ENCODE results near the gene CFAP97D1. TPM values are rescaled to one million over a fixed set of nuclear protein-coding genes. Genes with fewer than 3 reads are reported as not detected.

CFAP97D1 gene
- total RNA-seq, 6 experiments from 2014 or later = not detected

DNA sequence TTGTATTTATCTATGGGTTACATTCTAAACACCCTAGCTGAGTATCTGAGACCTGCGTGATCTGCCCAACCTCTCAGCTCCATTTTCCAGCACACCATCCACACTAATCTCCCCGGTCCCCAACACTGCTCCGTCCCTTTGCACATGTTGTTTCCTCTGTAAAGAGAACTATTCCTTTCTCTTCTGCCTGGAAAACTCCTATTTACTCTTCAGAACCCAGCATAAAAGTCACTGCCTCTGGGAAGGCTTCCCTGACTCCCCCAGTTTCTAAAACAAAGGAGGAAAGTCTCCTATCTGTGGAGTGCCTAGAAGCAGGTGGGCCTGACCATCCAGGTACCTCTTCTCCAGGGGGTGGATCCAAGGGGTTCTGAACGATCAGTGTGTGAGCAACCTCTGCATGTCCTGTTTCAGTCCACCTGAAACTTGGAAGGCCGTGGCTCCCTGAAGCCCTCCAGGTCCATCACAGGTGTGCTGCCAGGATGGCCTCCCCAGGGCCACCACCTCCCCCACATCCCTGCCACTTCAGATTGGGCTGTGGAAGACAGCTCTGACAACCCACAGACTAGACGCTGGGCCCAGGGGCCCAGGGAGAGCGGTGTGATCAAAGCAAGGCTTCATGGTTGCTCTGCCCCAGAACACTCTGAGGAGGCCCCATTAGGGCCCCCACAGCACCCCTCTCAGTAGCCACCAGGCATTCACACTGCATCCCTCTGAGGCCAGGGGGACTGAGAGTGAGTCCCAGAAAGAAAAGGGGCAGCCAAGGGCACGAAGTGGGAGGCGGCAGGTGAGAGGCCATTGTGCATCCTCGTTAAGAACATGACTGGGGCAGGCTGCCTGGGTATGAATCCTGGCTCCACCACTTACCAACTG, 32.4 kb downstream of the CFAP97D1 start:
- H3K4me3 ChIP-seq = no peak overlapping the region
- ATAC-seq (no peak), DNase-seq (no peak)
- no peaks in the 10 kb centered on the region for H3K36me3 ChIP-seq
- H3K4me1 ChIP-seq = no peaks in the 10 kb centered on the region
- H3K27ac ChIP-seq = no peak overlapping the region
- WGBS (ENCODE audit: insufficient coverage, low coverage, low lambda C conversion rate, missing lambda C conversion rate) = 93% methylated on average over 6 of the region's 10 CpGs
- intact Hi-C loops (cut with DNase I) = no loop called here
- no peaks in the 10 kb centered on the region for H3K27me3 ChIP-seq
- no peaks in the 10 kb centered on the region for H3K9me3 ChIP-seq
- TF ChIP-seq, protein P1, sequence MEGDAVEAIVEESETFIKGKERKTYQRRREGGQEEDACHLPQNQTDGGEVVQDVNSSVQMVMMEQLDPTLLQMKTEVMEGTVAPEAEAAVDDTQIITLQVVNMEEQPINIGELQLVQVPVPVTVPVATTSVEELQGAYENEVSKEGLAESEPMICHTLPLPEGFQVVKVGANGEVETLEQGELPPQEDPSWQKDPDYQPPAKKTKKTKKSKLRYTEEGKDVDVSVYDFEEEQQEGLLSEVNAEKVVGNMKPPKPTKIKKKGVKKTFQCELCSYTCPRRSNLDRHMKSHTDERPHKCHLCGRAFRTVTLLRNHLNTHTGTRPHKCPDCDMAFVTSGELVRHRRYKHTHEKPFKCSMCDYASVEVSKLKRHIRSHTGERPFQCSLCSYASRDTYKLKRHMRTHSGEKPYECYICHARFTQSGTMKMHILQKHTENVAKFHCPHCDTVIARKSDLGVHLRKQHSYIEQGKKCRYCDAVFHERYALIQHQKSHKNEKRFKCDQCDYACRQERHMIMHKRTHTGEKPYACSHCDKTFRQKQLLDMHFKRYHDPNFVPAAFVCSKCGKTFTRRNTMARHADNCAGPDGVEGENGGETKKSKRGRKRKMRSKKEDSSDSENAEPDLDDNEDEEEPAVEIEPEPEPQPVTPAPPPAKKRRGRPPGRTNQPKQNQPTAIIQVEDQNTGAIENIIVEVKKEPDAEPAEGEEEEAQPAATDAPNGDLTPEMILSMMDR (IDR thresholded peaks at IDR 0.05) = no peak
- TF ChIP-seq POLR2A (IDR thresholded peaks at IDR 0.05) = no peak

DNA sequence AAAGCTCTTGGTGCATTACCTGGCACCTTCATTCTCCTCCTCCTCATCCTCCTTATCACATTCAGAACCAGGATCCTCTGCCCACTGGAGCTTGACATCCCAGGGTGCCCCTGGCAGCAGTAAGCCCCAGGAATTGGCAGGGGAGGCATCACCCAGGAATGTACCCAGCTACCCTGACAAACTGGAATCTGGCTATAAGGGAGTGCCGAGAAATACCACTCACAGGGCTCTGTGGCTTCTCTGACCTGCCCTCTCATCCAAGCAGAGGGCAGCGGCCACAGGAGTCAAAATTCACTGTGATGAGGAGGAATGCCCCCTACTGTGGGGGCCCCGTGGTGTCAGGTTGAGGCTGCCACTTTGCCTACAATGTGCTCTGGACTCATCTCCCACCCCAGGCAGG, 33.2 kb downstream of the CFAP97D1 start:
- no peaks in the 10 kb centered on the region for H3K36me3 ChIP-seq
- H3K4me1 ChIP-seq = no peaks in the 10 kb centered on the region
- intact Hi-C loops (cut with DNase I) = no loop called here
- TF ChIP-seq, protein P1 (IDR thresholded peaks at IDR 0.05) = no peak
- TF ChIP-seq POLR2A (IDR thresholded peaks at IDR 0.05) = no peak
- H3K9me3 ChIP-seq = no peaks in the 10 kb centered on the region
- no peaks in the 10 kb centered on the region for H3K27me3 ChIP-seq
- no CpG with 5 or more reads among the region's 3 CpGs for WGBS (ENCODE audit: insufficient coverage, low coverage, low lambda C conversion rate, missing lambda C conversion rate)
- no peak overlapping the region for H3K4me3 ChIP-seq
- H3K27ac ChIP-seq = no peak overlapping the region
- no peak for DNase-seq
- no peak for ATAC-seq

GRCh38 chr17:43814026-43814425, 33.8 kb downstream of the CFAP97D1 start:
- intact Hi-C loops (cut with DNase I) = no loop called here
- H3K4me3 ChIP-seq = no peak overlapping the region
- DNase-seq (no peak), ATAC-seq (no peak)
- no peaks in the 10 kb centered on the region for H3K36me3 ChIP-seq
- no peaks in the 10 kb centered on the region for H3K4me1 ChIP-seq
- H3K27ac ChIP-seq = no peak overlapping the region
- 73% methylated on average over 2 of the region's 12 CpGs for WGBS (ENCODE audit: insufficient coverage, low coverage, low lambda C conversion rate, missing lambda C conversion rate)
- no peaks in the 10 kb centered on the region for H3K9me3 ChIP-seq
- H3K27me3 ChIP-seq = no peaks in the 10 kb centered on the region
- TF ChIP-seq, protein P1 (IDR thresholded peaks at IDR 0.05) = no peak
- no peak for TF ChIP-seq POLR2A (IDR thresholded peaks at IDR 0.05)

- ATAC-seq = no peak
- H3K4me1 ChIP-seq = no peaks in the 10 kb centered on the region
- no peak for TF ChIP-seq POLR2A (IDR thresholded peaks at IDR 0.05)
- TF ChIP-seq, protein P1 (IDR thresholded peaks at IDR 0.05) = no peak
- H3K27ac ChIP-seq = no peak overlapping the region
- intact Hi-C loops (cut with DNase I) = no loop called here
- no peaks in the 10 kb centered on the region for H3K27me3 ChIP-seq
- no peaks in the 10 kb centered on the region for H3K36me3 ChIP-seq
- 18% methylated on average over 1 of the region's 1 CpG for WGBS (ENCODE audit: insufficient coverage, low coverage, low lambda C conversion rate, missing lambda C conversion rate)
- H3K9me3 ChIP-seq = no peaks in the 10 kb centered on the region
- no peak for DNase-seq
- no peak overlapping the region for H3K4me3 ChIP-seq
Observed at GRCh38 chr17:43814714-43815113, 34.5 kb downstream of the CFAP97D1 start.
